Progenitor cell of endocrine pancreas (in vitro differentiated cells): ENCODE measurements around the gene LDHA. TPM values are rescaled to one million over a fixed set of nuclear protein-coding genes. Genes with fewer than 3 reads are reported as not detected.

Source experiments
- DNase-seq: peaks from one replicate; pipeline ENCODE4 v3.0.0; 2021; ENCODE audit warnings: low spot score; ENCODE audit not compliant: unreplicated experiment
- H3K27ac Mint-ChIP-seq: 2 replicates; pipeline ENCODE4 v1.8.0; 2021; ENCODE audit warnings: mild to moderate bottlenecking, moderate library complexity, mixed read lengths
- H3K27me3 Mint-ChIP-seq: 2 replicates; pipeline ENCODE4 v1.8.0; 2021; ENCODE audit warnings: mixed read lengths
- H3K36me3 Mint-ChIP-seq: 2 replicates; pipeline ENCODE4 v1.8.0; 2022; ENCODE audit warnings: mixed read lengths; ENCODE audit not compliant: insufficient read depth
- H3K4me1 Mint-ChIP-seq: 2 replicates; pipeline ENCODE4 v1.8.0; 2021; ENCODE audit warnings: low read depth, mixed read lengths
- H3K4me3 Mint-ChIP-seq: 2 replicates; pipeline ENCODE4 v1.8.0; 2021; ENCODE audit warnings: low read depth, mild to moderate bottlenecking, moderate library complexity, mixed read lengths
- H3K9me3 Mint-ChIP-seq: 2 replicates; pipeline ENCODE4 v1.8.0; 2021; ENCODE audit warnings: low read depth, mixed read lengths
- CTCF ChIP-seq: fragments of 200-600 bp; sonication (generic); IDR thresholded peaks from one replicate; pipeline ENCODE4 v1.5.0; 2021; ENCODE audit warnings: antibody characterized with exemption, mild to moderate bottlenecking; ENCODE audit not compliant: unreplicated experiment
- long read RNA-seq: library from polyadenylated mRNA; unstranded; transcript quantifications from one replicate; pipeline ENCODE4 v2.0.0, GENCODE V29; 2020
- total RNA-seq: library from RNA; stranded (reverse); gene quantifications from 2 replicates; pipeline ENCODE4 v1.2.1, GENCODE V29; 2021

The LDHA gene
- total RNA-seq: 60.6 and 78.1 TPM in 2 replicates
- long read RNA-seq, transcript LDHA-220 (7 exons, 1,288 nt): minor isoform, 5 of 613 reads
- long read RNA-seq, transcript LDHA-218 (8 exons, 2,305 nt): minor isoform, 185 of 613 reads
- long read RNA-seq, transcript LDHA-205 (8 exons, 2,416 nt): major isoform, 420 of 613 reads
- long read RNA-seq, partial matches to known transcripts: 0 of 613 reads
- long read RNA-seq, other reads (novel, unspliced or antisense): 2 of 613 reads

GRCh38 chr11:18394275-18394927 is at the start of gene LDHA:
Gene LDHA (plus strand): TSS chr11:18394563. CDS start chr11:18396843, 2,280 bp downstream.
- H3K4me1 Mint-ChIP-seq: peaks cover 14% of the 10 kb centered on the region
- H3K4me3 Mint-ChIP-seq: peak within 1 kb of the TSS; percentile 83
- peak; percentile 40 for DNase-seq
- H3K9me3 Mint-ChIP-seq: no peaks in the 10 kb centered on the region
- no peak for TF ChIP-seq CTCF
- peaks cover 2% of the 10 kb centered on the region for H3K36me3 Mint-ChIP-seq
- H3K27ac Mint-ChIP-seq: peak within 1 kb of the TSS; percentile 98
- peaks cover 8% of the 10 kb centered on the region for H3K27me3 Mint-ChIP-seq

- DNase-seq: no peak
- TF ChIP-seq CTCF: no peak
- no peak overlapping the region for H3K4me3 Mint-ChIP-seq
- no peaks in the 10 kb centered on the region for H3K27me3 Mint-ChIP-seq
- H3K27ac Mint-ChIP-seq: no peak overlapping the region
- peaks cover 16% of the 10 kb centered on the region for H3K36me3 Mint-ChIP-seq
- no peaks in the 10 kb centered on the region for H3K4me1 Mint-ChIP-seq
- no peaks in the 10 kb centered on the region for H3K9me3 Mint-ChIP-seq
These were observed 46.8 kb upstream of the LDHA start for GRCh38 chr11:18347471-18348125.

DNA sequence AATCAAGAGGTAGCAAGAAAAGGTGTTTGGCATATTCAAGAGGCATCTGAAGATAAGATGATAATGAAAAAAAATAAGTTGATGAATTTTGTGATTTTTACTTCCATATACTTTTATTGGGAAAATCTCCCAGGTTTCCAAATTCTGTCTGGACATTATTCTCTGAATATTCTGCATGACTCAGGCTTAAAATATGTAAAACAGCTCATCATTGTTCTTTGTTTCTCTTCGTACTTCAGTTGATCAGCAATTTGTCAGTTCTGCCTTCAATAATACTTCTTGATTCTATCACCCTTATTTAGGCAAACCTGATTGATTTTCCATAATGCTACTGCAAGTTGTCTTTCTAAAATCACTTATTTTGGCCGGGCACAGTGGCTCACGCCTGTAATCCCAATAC is 41.8 kb upstream of the LDHA start:
- Mint-ChIP-seq H3K4me1 (no peaks in the 10 kb centered on the region), H3K36me3 (peaks cover 14% of the 10 kb centered on the region), H3K27ac (no peak overlapping the region), H3K9me3 (no peaks in the 10 kb centered on the region), H3K27me3 (no peaks in the 10 kb centered on the region), H3K4me3 (no peak overlapping the region)
- TF ChIP-seq CTCF: no peak
- no peak for DNase-seq

DNA sequence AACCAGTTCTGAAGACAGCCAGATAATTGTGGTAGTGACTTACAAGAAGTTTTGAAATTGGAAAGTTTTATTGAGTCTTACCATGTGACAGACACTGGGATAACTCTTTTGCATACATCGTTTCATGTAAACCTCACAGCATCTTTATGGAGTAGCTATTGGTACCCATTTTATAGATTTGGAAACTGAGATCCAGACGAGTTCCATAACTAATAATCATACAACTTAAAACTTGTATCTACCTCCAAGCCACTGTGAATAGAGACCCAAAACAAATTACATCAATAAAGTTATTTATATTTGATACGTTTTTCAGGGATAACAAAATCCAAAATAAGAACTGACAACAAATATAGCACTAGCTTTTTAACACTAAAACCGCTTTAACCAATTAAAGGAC is 35.7 kb upstream of the LDHA start:
- H3K4me1 Mint-ChIP-seq: no peaks in the 10 kb centered on the region
- no peaks in the 10 kb centered on the region for H3K27me3 Mint-ChIP-seq
- TF ChIP-seq CTCF: no peak
- H3K9me3 Mint-ChIP-seq: no peaks in the 10 kb centered on the region
- H3K4me3 Mint-ChIP-seq: no peak overlapping the region
- peaks cover 16% of the 10 kb centered on the region for H3K36me3 Mint-ChIP-seq
- no peak for DNase-seq
- H3K27ac Mint-ChIP-seq: no peak overlapping the region

DNA sequence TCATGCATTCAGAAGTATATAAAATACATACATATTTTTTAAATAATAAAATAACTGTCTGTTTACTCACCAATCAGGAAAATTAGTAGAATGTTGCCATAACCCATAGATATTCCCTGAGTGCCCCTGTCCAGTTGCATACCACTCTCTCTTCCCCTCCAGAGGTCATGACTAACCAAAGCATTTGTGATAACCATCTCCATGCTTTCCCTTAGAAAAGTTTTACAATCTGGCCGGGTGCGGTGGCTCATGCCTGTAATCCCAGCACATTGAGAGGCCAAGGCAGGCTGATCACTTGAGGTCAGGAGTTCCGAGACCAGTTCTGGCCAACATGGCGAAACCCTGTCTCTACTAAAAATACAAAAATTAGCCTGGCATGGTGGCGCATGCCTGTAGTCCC is 33.2 kb upstream of the LDHA start:
- no peak overlapping the region for H3K4me3 Mint-ChIP-seq
- no peaks in the 10 kb centered on the region for H3K9me3 Mint-ChIP-seq
- no peaks in the 10 kb centered on the region for H3K27me3 Mint-ChIP-seq
- H3K4me1 Mint-ChIP-seq: no peaks in the 10 kb centered on the region
- DNase-seq: no peak
- H3K36me3 Mint-ChIP-seq: peaks cover 17% of the 10 kb centered on the region
- no peak for TF ChIP-seq CTCF
- H3K27ac Mint-ChIP-seq: no peak overlapping the region
